HPDE6-E6E7 (cell line): ENCODE data around the gene MED15.
A peak's percentile ranks its signal among the peaks of the same experiment; 100 is the strongest.
"Not testable (repeated sequence)": the region's sequence is repeated elsewhere in the genome, so short reads cannot be mapped to it uniquely, and the experiment has no call there.

ENCODE experiments used
- DNase-seq: peaks from one replicate; pipeline ENCODE4 v3.0.0; 2011; ENCODE audit warnings: missing footprints; ENCODE audit errors: extremely low spot score

MED15 gene

GRCh38 chr22:20604092-20604747, 96.8 kb downstream of the MED15 start:
- no peak for DNase-seq

DNA sequence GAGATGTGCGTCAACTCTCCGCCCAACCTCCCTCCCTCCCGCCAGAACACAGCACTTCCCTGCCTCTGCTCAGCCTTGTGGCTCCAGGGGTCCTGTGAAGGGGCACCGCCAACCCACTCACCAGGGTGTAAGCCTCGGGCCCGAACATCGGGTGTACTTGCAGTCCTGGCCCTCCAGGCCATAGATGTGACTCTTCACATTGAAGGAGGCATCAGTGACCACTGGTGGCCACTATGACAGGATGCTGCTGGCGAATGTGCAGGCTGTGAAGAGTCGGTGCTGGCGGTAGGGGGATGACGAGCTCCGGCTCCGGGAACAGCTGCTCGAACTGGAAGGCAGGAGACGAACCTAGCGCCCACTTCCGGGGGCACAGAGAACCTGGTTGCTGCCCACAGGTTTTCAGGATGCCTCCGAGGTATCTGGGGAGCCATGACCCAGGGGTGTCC, 97.4 kb downstream of the MED15 start:
- DNase-seq: no peak

DNA sequence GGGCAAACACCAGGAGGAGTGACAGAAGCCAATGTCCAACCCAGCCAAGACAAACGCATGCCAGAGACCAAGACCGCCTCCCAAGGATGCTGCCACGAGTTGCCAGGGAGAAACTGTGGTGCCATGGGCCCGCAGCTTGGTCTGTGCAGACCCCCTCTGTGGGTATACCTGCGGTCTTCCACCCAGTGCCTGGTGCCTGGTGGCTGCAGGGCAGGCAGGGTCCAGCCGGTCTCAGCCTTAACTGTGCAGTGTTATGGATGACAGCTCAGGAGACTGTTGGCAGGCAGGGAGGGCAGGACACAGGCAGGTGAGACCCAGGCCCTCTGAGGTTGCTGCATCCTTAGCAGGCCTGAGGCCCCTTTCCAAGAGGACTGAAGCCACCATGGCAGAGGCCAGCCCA, 97.9 kb downstream of the MED15 start:
- no peak for DNase-seq

DNA sequence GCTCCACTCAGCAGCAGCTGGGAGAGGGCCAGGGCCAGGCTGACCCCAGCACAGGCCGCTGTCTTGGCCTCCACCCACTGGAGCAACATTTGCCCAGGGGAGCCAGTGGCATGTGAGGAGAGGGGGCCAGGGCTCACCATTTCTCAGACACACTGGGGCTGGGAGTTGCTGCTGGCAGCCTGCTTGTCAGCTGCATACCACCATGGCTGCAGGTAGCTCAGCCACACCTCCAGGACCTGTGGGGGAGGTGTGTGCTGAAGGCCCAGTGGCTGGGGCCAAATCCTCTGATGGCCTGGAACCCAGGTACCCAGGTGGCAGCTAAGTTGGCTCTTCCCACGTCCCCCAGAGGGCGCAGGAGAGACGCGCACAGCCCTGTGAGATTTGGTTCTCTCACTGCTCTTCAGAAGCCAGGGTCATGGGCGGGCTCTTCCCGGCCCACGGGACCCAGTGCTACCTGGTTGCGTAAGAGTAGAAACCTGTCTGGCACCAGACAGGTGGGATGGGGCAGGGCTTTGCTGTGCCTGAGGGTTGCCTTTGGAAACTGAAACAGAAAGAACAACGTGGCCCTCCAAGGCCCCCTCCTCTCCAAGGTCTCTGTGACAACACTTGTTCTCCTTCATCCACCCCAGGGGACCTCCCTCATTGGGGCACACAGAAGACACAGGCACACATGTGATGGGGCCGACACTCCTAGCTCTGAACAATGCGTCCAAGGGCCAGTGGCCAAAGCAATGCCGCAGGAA, 98.8 kb downstream of the MED15 start:
- peak; percentile 92 for DNase-seq

GRCh38 chr22:20606784-20607128, 99.3 kb downstream of the MED15 start:
- no peak for DNase-seq

DNA sequence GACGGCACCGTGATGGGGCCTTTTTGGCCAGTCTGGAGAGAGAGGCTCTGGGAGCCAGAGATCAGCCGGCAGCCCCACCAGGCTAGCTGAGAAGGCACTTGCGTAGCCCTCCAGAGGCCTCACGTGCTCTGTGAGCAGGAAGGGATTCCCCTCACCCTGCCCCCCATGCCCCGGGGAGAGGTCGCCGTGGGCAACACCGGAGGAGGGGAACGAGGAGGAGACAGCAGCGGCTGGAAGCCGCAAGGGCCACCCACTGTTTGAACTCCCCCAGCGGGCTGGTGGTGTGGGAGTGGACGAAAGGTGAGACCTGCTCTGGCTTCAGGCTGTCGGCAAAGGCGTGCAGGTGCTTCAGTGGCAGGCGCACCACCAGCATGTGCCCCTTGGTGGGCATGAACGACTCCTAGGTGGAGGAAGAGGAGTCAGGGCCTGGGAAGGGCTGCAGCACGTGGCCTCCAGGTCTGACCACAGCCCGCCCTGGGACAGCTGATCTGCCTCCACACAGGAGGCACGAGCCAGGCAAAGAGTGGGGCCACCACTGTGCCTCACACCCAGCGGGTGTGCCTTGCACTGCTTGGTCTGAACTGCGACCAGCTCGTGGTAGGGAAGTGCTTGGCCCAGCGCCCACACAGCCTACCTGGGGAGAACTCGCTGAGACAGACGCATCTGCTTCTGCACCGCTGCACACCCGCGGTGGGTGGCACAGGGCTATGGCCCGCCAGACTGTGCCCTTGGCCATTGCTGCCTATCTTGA, 99.9 kb downstream of the MED15 start:
- DNase-seq: no peak

DNA sequence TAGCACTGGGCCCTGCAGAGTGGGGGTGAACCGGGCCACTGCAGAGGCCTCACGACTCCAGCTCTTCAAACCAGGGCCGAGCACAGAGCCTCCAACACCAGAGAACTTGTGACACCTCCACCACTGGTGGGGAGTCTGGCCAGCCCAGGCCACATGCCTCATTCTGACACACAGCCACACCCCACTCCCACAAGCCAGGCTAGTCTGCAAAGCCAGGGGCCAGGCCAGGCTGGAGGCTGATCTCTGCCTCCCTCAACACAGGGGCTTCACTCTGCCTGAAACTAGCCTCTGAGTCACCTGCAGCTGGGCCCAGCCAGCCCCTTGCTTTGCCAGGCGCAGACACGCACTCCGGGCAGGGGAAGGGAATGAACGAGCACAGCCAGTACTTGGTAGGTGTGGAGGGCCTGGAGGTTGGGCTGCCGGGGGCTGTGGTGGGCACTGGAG, 102.9 kb downstream of the MED15 start:
- no peak for DNase-seq

DNA sequence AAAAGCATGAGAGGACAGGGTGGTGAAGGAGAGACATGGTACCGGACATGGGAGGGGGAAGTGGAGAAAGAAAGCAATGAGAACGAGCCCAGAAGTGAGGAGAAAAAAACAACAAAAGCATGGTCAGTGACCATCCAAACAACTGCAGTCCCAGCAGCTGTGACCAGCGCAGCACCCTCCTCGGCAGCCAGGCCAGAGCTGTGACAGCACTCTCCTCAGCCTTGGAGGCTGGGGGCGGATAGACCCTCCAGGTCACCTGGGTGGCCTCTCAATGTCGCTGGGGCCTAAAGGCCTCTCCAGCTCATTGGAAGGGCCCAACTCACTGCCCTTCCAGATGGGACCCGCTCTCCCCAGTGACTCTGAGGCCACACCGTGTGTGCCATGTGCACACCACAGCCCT, 103.3 kb downstream of the MED15 start:
- DNase-seq: no peak

DNA sequence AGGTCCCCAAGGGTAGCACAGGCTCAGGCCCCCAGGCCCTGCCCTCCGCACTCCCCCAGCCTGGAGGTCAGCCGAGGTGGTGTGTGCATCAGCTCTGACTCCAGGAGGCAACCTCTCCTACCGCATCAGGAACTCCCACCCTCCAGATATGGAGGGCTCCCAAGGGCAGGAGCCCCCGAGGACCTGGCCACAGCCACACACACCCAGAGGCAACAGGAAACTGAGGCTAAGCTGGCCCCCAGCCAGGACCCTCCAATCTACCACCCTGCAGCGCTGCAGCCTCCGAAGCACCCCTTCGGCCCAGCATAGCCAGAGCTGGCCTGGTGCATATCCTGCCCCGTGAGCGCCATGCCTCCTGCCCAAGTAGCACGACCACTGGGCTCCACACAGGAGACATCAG, 104.0 kb downstream of the MED15 start:
- no peak for DNase-seq

GRCh38 chr22:20613301-20613700, 105.9 kb downstream of the MED15 start:
- no peak for DNase-seq

DNA sequence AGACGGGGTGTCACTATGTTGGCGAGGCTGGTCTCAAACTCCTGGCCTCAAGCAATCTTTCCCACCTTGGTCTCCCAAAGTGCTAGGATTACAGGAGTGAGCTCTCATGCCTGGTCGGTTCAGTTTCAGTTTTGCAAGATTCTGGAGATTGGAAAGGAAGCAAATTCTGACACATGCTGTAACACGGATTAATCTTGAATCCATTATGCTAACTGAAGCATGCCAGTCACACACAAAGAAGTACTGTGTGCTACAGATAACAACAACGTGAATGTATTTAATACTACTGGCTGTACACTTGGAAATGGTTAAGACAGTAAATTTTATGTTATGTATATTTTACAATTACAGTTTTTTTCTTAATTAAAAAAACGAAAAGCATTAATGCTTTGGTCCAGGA, 107.6 kb downstream of the MED15 start:
- DNase-seq: no peak

DNA sequence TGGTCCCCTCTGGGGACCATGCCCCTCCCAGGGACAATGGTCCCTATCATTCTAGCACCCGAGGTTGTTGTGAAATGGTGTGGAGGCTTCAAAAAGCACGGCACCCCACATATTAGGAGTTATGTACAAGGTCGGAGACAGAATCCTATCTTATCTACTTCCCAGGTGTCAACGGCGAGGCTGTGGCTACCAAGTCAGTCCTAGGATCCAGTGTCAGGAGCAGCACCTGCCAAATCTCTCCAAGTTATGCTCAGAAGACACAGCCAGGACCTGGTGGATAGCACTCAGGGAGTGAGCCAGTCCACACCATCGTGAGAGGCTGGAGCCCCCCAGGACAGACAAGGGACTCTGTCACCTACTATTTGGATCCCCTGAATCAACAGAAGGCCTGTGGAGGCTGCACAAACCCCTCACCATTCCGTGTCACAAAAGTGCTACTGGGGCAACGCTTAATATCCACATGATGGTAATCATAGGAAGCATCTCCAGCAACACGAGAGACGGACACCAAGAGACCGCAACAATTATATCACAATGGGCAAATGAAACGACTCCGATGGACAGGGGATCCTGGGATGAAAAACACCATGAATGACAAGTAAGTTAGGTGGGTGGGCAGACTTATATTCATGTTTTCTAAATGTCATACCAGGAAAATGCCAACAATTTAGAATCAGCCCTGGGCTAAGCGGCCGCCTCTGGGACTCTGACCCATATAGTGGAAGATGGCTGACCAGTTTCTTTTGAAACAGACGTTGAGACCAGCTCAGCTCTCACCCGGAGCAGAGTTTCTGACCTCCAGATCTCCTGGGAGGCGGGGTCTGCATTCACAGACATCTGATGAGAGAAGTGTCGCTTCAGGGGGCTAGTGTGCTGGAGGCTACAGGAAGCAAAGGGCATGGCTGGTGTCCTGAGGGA, 108.4 kb downstream of the MED15 start:
- DNase-seq: no peak

DNA sequence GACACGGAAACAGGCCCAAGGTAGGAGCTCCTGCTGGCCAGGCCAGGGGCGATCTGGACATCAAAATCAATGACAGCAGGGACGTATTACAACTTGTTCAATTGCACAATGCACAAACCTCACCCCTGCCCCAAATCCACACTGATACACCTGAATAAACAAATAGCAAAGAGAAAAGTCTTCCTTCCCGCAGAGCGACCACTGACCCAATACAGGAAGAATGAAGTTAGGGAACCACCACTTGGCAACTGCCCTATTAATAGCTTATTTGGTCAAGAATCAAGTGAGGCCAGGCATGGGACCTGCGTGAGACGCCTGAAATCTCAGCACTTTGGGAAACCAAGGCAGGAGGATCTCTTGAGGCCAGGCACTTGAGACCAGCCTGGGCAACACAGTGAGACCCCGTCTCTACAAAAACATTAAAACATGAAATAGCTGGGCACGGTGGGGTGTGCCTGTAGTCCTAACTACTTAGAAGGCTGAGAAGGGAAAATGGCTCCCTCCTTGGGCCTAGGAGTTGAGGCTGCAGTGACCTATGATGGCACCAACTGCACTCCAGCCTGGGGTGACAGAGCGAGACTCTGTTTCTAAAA, 109.1 kb downstream of the MED15 start:
- no peak for DNase-seq

- no peak for DNase-seq
Observed at GRCh38 chr22:20618488-20618887, 111.1 kb downstream of the MED15 start.

GRCh38 chr22:20619045-20619892, 111.9 kb downstream of the MED15 start:
- no peak for DNase-seq

- DNase-seq: not testable (repeated sequence)
Observed at GRCh38 chr22:20619893-20620194, 112.4 kb downstream of the MED15 start.

- DNase-seq: no peak
Observed at GRCh38 chr22:20621162-20621561, 113.8 kb downstream of the MED15 start.

GRCh38 chr22:20622650-20623339, 115.4 kb downstream of the MED15 start:
- DNase-seq: no peak

GRCh38 chr22:20624161-20624616, 116.8 kb downstream of the MED15 start:
- DNase-seq: no peak

- no peak for DNase-seq
Observed at GRCh38 chr22:20625270-20625669, 117.9 kb downstream of the MED15 start.
